Measurements from ENCODE around the gene RBPMS2. TPM values are rescaled to one million over a fixed set of nuclear protein-coding genes. Genes with fewer than 3 reads are reported as not detected.

RBPMS2 gene
- total RNA-seq, 1 experiment from 2014 or later = 181 TPM

DNA sequence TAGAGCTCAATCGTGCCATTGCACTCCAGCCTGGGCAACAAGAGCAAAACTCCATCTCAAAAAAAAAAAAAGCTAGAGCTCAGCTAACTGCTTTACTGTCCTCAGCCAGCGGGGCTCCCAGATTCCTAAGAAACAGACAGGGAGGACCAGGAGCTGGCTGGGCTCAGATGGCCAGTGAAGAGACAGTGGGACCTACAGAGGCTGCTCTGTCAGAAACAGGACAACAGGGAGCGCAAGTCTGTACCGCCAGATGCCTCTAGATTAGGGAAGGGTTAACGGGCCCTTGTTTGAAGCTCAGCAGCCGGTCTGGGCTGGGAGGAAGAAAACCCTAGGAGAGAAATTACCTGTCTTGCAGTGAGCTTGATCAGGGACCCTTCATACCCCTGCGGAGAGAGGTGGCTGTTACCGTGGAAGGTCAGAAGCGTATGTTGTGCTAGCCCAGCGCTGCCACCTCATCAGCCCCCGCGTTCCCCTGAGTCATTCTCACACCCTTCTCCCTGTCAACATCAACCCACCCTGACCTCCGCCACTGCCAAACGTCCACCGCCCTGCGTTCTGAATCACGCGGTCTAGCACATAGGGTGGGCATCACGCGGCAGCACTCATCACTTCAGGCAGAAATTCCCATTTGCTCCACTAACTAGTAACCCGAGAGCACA is 25.3 kb downstream of the RBPMS2 start:
- TF ChIP-seq, protein P1, sequence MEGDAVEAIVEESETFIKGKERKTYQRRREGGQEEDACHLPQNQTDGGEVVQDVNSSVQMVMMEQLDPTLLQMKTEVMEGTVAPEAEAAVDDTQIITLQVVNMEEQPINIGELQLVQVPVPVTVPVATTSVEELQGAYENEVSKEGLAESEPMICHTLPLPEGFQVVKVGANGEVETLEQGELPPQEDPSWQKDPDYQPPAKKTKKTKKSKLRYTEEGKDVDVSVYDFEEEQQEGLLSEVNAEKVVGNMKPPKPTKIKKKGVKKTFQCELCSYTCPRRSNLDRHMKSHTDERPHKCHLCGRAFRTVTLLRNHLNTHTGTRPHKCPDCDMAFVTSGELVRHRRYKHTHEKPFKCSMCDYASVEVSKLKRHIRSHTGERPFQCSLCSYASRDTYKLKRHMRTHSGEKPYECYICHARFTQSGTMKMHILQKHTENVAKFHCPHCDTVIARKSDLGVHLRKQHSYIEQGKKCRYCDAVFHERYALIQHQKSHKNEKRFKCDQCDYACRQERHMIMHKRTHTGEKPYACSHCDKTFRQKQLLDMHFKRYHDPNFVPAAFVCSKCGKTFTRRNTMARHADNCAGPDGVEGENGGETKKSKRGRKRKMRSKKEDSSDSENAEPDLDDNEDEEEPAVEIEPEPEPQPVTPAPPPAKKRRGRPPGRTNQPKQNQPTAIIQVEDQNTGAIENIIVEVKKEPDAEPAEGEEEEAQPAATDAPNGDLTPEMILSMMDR (conservative IDR thresholded peaks at IDR 0.05) = peak; percentile 58
- Histone ChIP-seq H4K91ac (ENCODE audit: insufficient read length, low read depth, low read length) (no peak overlapping the region), H3K9me3 (ENCODE audit: control insufficient read depth, low read depth, low read length) (no peaks in the 10 kb centered on the region), H3K14ac (ENCODE audit: insufficient read depth, low read length) (no peak overlapping the region), H2BK15ac (ENCODE audit: low read depth, low read length) (no peak overlapping the region), H4K8ac (replicated peaks; ENCODE audit: insufficient read length, low read depth, low read length) (no peak overlapping the region), H2BK20ac (ENCODE audit: low read depth, low read length, poor library complexity, severe bottlenecking) (no peak overlapping the region), H3K4ac (ENCODE audit: low read depth, low read length) (no peak overlapping the region), H2BK12ac (ENCODE audit: insufficient read length, low read depth, low read length) (no peak overlapping the region), H3K79me1 (ENCODE audit: insufficient read depth, low read depth, low read length, poor library complexity, severe bottlenecking) (peaks cover 5% of the 10 kb centered on the region), H3K23ac (ENCODE audit: insufficient read length, low read depth, low read length) (no peak overlapping the region), H4K5ac (ENCODE audit: insufficient read length, low read depth, low read length) (no peak overlapping the region), H3K79me2 (ENCODE audit: insufficient read depth, low read length) (peaks cover 30% of the 10 kb centered on the region; the same call in 1 of the 2 replicates), H3K9ac (ENCODE audit: extremely low read depth, insufficient read length, low read length) (no peak overlapping the region), H3K27ac (ENCODE audit: insufficient read length, low read depth, low read length) (no peak overlapping the region), H2BK5ac (ENCODE audit: insufficient read length, low read length) (no peak overlapping the region), H2AFZ (ENCODE audit: low read length) (no peak overlapping the region), H4K20me1 (ENCODE audit: control insufficient read depth, insufficient read depth, insufficient read length) (no peaks in the 10 kb centered on the region), H3T11ph (ENCODE audit: low read length) (no peak overlapping the region), H3K23me2 (ENCODE audit: insufficient read length, low read depth, low read length, poor library complexity, severe bottlenecking) (no peaks in the 10 kb centered on the region), H2BK120ac (ENCODE audit: low read depth, low read length, poor library complexity, severe bottlenecking) (no peak overlapping the region), H3K4me2 (ENCODE audit: insufficient read depth, insufficient read length, low read length) (no peak overlapping the region), H3K56ac (ENCODE audit: insufficient read length, low read depth, low read length) (no peak overlapping the region), H3K4me1 (ENCODE audit: insufficient read depth, low read length) (no peaks in the 10 kb centered on the region; the same call in 1 of the 2 replicates), H3K18ac (ENCODE audit: insufficient read length, low read depth, low read length) (no peak overlapping the region), H3K27me3 (ENCODE audit: insufficient read depth, low read length) (no peaks in the 10 kb centered on the region), H2AK5ac (ENCODE audit: insufficient read length, low read length) (no peak overlapping the region)
- Mint-ChIP-seq H3K4me1 (peaks cover 31 to 39% of the 10 kb centered on the region in 2 experiments), H3K27me3 (ENCODE audit: low read depth) (no peaks in the 10 kb centered on the region), H3K36me3 (ENCODE audit: insufficient read depth in 1 of 3, low read depth in 3 of 3) (peaks cover 43 to 86% (median 48%) of the 10 kb centered on the region in 3 experiments; a peak in 6 of 7 replicates), H3K4me3 (peak overlapping the region in 1 of 2 experiments; percentile 43; a peak in 2 of 5 replicates), H3K9me3 (no peaks in the 10 kb centered on the region), H3K27ac (peak overlapping the region; percentile 59 to 88 (median 88); a peak in 6 of 7 replicates)
- no CpG with 5 or more reads among the region's 21 CpGs for WGBS (ENCODE audit: extremely low coverage, insufficient read length, low lambda C conversion rate)
- DNase-seq = peak; percentile 84
